Frontal cortex (tissue), 4 donors: Measurements from ENCODE around the gene SIRT6. TPM values are rescaled to one million over a fixed set of nuclear protein-coding genes. Genes with fewer than 3 reads are reported as not detected.
"Not testable (repeated sequence)": the region's sequence is repeated elsewhere in the genome, so short reads cannot be mapped to it uniquely, and the experiment has no call there.

Experiments
- DNase-seq, 2 donors: peaks; one replicate each; pipeline ENCODE4 v3.0.0; 2012; ENCODE audit warnings: low spot score in 2 of 2
- FAIRE-seq: peaks from 2 replicates; lab custom pipeline; 2012; peaks lifted over from hg19 to GRCh38; lab: Jason Lieb, UNC
- total RNA-seq: library from RNA; depleted of rRNA; stranded (reverse); fragments of >200 nt; gene quantifications from one replicate; pipeline ENCODE4 v1.2.3, GENCODE V29; 2014
- donor health status: control.
- donor health status: control.
- donor health status: control.

SIRT6 gene
- total RNA-seq, 1 donor from 2014 or later, result 10.2 TPM

DNA sequence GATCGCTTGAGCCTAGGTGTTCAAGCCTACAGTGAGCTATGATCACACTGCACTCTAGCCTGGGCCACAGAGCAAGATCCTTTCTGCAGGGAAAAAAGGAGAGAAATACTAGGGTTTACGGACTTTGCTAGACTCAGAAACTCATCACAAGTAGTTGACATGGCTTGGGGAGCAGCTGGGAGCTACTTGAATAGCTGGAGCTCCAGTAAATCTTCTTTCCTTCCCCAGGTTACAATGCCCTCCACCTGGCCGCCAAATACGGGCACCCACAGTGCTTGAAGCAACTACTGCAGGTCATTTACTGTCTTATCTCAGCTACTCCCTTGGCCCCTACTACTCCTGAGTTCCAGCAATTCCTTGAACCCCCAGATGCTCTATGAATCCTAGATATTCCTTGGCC, 19.4 kb upstream of the SIRT6 start:
- FAIRE-seq, result no peak
- no peak for DNase-seq

DNA sequence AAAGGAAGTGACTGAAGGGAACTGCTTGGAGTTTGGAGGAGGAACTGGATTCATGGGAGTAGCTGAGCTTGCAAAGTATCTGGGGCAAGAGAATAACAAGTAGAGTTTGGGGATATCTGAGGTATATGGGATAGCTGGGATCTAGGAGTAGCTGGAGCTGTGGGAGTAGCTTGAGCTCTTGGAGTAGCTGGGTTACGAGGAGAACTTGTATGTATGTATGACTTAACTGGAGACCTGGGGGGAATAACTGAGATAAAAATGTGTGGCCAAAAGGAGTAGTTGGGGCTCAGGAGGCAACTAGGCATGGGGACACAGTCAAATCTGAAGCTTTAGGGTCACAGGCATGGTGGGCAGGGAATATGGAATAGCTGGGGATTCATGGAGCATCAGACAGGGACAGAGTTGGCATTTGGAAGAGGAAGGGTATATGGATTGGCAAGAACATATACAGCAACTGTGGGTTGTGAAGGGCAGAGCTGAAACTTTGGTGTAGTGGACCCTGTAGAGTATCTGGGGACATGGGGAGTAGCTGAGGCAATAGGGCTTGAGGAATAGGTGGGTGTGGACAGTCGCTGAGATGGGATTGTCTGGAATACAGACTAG, 18.7 kb upstream of the SIRT6 start:
- no peak for DNase-seq
- no peak for FAIRE-seq

- no peak for FAIRE-seq
- no peak for DNase-seq
Observed at GRCh38 chr19:4199699-4200293, 17.4 kb upstream of the SIRT6 start.

- no peak for FAIRE-seq
- DNase-seq, result peak in 1 of 2 donors; percentile 60
Observed at GRCh38 chr19:4198467-4199126, 16.2 kb upstream of the SIRT6 start.

DNA sequence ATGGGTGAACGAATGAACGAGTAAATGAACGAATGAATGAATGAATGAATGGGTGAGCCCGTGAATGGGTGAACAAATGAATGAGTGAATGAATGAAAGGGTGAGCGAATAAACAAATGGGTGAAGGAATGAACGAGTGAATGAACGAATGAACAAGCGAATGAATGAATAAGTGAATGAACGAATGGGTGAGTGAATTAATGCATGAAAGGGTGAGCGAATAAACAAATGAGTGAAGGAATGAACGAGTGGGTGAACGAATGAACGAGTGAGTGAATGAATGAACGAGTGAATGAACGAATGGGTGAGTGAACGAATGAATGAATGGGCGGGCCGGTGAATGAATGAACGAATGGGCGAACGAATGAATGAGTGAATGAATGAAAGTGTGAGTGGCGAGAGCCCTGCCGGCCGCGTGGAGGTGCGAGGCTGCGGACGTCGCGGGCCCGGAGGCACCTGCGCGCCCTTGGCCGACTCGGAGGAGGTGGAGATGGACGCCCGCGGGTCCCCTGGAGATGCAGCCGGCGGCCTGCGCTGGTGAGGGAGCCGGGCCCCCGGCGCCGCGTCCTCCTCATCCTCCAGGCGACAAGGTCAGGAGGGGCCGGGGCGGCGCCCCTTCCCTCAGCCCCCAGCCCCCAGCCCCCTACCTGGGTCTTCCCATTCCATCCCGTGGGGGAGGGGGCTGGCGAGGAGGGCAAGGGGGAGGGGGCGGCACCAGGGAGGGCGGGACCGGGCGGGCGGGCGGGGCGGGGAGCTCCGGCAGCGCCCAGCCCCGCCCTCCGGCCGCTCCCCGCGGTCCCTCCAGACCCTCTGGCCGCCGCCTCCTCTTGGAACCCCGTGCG, 15.5 kb upstream of the SIRT6 start:
- no peak for FAIRE-seq

GRCh38 chr19:4197228-4197624, 14.9 kb upstream of the SIRT6 start:
- no peak for DNase-seq

More for the DNA sequence above, 15.5 kb upstream of the SIRT6 start:
- DNase-seq, result peak in 1 of 2 donors; percentile 49

GRCh38 chr19:4196587-4197148, 14.3 kb upstream of the SIRT6 start:
- DNase-seq (no peak), FAIRE-seq (no peak)

More at GRCh38 chr19:4197228-4197624, 14.9 kb upstream of the SIRT6 start:
- no peak for FAIRE-seq

- no peak for FAIRE-seq
- no peak for DNase-seq
Observed at GRCh38 chr19:4196009-4196408, 13.6 kb upstream of the SIRT6 start.

DNA sequence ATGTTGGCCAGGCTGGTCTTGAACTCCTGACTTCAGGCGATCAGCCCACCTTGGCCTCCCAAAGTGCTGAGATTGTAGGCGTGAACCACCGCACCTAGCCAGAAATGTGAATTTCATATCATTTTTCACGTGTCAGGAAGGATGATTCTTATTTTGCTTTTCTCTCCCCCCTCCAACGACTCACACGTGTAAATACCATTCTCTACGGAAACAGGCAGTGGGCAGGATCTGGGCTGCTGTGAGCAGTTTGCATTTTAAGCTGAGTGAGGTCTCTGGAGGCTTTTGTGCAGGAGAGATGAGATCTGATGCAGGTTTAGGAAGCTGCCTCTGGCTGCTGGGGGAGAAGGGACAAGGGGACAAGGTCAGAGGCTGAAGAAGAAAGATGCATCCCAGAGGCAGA, 12.0 kb upstream of the SIRT6 start:
- FAIRE-seq, result no peak
- DNase-seq, result no peak

DNA sequence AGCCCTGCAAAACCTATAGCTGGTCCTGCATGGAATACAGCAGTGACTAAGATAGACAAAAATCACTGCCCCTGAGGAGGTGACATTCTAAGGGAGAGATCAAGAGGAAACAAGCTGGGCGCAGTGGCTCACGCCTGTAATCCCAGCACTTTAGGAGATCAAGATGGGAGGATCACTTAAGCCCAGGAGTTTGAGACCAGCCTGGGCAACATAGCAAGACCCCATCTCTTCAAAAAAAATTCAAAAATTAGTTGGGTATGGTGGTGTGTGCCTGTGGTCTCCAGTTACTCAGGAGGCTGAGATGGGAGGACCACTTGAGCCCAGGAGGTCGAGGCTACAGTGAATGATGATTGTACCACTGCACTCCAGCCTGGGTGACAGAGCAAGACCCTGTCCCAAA, 10.2 kb upstream of the SIRT6 start:
- FAIRE-seq, DNase-seq: not testable (repeated sequence)

DNA sequence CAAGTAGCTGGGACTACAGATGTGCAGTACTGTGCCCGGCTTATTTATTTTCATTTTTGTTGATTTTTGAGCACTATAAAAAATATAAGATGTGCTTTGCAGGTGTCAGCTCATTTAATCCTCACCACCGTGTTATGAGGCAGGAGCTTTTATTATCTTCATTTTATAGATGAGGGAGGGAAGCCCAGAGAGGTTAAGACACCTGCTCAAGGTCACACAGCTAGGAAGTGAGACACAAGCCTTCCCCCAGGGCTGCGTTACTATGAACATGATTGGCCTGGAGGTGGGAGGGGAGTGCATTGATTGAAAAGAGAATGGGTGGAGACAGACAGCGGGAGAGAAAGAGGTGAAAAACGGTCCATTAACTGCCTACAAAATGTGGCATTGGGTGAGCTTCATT, 7.3 kb upstream of the SIRT6 start:
- FAIRE-seq (no peak), DNase-seq (no peak)

- FAIRE-seq (no peak), DNase-seq (no peak)
Observed at GRCh38 chr19:4187313-4188122, 5.2 kb upstream of the SIRT6 start.

DNA sequence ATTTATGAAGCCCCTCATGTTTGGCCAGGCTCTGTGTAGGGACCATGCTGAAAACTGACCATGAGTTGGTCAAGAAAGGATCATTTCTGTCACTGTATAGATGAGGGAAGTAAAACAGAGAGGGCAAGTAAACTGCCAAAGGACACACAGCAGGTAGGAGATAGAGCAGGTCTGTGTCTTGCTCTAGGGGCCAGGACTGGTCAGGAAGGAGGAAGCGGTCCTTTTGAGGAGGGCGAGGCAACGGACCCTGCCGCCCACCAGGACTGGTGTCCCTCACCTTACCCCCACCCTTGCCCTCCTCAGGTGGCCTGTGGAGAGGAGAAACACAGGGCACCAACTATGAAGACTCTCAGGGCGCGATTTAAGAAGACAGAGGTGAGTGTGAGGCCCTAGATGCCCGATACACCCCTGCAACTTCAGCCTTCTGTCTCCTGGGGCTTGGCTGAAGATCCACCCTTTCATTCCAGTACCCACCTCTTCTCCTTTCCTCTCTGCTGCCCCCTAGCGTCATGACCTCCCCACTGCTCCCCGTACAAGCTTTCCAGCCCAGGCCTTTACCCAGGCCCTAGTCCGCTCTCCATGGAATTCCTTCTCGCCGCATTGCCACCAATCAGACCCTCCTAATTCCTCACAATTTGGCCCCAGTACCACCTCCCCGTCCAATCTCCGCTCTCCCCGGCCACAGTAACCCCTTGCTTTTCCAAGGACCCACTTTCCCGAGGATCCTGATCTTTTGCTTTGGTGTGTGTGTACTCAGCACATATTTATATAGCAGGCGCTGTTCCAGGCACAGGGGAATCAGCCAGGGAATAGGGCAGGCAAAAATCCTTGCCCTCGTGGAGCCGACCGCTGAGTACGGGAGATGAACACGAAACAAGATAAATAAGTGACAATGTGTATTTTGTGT, 4.0 kb upstream of the SIRT6 start:
- DNase-seq (peak in 1 of 2 donors; percentile 67), FAIRE-seq (no peak)

- FAIRE-seq (no peak), DNase-seq (no peak)
Observed at GRCh38 chr19:4185413-4186086, 3.2 kb upstream of the SIRT6 start.

- DNase-seq (no peak), FAIRE-seq (no peak)
Observed at GRCh38 chr19:4184718-4185352, 2.5 kb upstream of the SIRT6 start.

- DNase-seq (no peak), FAIRE-seq (no peak)
Observed at GRCh38 chr19:4183967-4184717, 1.8 kb upstream of the SIRT6 start.

- DNase-seq (no peak), FAIRE-seq (no peak)
Observed at GRCh38 chr19:4181053-4181508, 1.3 kb downstream of the SIRT6 start.
